Left ventricle myocardium superior (tissue), 1 donor: ENCODE results near the gene ARMH3. TPM values are rescaled to one million over a fixed set of nuclear protein-coding genes. Genes with fewer than 3 reads are reported as not detected.

Experiments used
- ATAC-seq: fragments of 200-7000 bp; cut with Tn5 transposase; one replicate; pipeline ENCODE4 v1.9.1; 2020; ENCODE audit warnings: mild to moderate bottlenecking, moderate library complexity
- DNase-seq: peaks from one replicate; pipeline ENCODE4 v3.0.0-alpha.2; 2020
- intact Hi-C: fragments of 100-400 bp; cut with micrococcal nuclease; formaldehyde crosslinking; loops from one replicate; pipeline ENCODE4 v1.11.0; 2022
- total RNA-seq: library from RNA; stranded (reverse); fragmentation: NEBNext Ultra II Directional; extraction: Animal tissue kit (Norgen Biotek cat#: 25700); gene quantifications from one replicate; pipeline ENCODE4 v1.2.1, GENCODE V29; 2021
- donor health status: DM: no; HTN: yes; CAD: no; lungs with severe emphysema.

The ARMH3 gene
- total RNA-seq, 1 donor from 2014 or later, result 49.0 TPM

- DNase-seq (no peak), ATAC-seq (no peak)
- intact Hi-C loops, result no loop called here
Measured at GRCh38 chr10:101827919-101828600, 227.9 kb downstream of the ARMH3 start.

GRCh38 chr10:101826852-101827434 lies 229.0 kb downstream of the ARMH3 start:
- intact Hi-C loops, result no loop called here
- DNase-seq (no peak), ATAC-seq (no peak)

GRCh38 chr10:101824736-101825135 lies 231.2 kb downstream of the ARMH3 start:
- DNase-seq (no peak), ATAC-seq (no peak)
- intact Hi-C loops, result no loop called here

- ATAC-seq, result peak; percentile 8
- DNase-seq, result no peak
- intact Hi-C loops, result no loop called here
Measured at GRCh38 chr10:101818872-101819633, 236.9 kb downstream of the ARMH3 start.

GRCh38 chr10:101818119-101818871 lies 237.7 kb downstream of the ARMH3 start, which contains the start of gene OGA:
TSS of gene OGA (minus strand) at chr10:101818444. CDS start at chr10:101818022, 422 bp downstream.
- ATAC-seq, result peak; percentile 92
- DNase-seq, result peak; percentile 98
- intact Hi-C loops, result no loop called here

- ATAC-seq (peak; percentile 55), DNase-seq (peak; percentile 93)
- intact Hi-C loops, result no loop called here
Measured at GRCh38 chr10:101817337-101818118, 238.4 kb downstream of the ARMH3 start.

- ATAC-seq (no peak), DNase-seq (no peak)
- intact Hi-C loops, result no loop called here
Measured at GRCh38 chr10:101816913-101817336, 239.0 kb downstream of the ARMH3 start.

- DNase-seq (no peak), ATAC-seq (no peak)
- intact Hi-C loops, result no loop called here
Measured at GRCh38 chr10:101816376-101816775, 239.6 kb downstream of the ARMH3 start.

- intact Hi-C loops, result no loop called here
Measured at GRCh38 chr10:101814466-101815071, 241.4 kb downstream of the ARMH3 start.

GRCh38 chr10:101812606-101813005 lies 243.4 kb downstream of the ARMH3 start:
- ATAC-seq, result peak; percentile 32
- no peak for DNase-seq
- intact Hi-C loops, result no loop called here

More at GRCh38 chr10:101814466-101815071, 241.4 kb downstream of the ARMH3 start:
- no peak for ATAC-seq
- no peak for DNase-seq

GRCh38 chr10:101807158-101807557 lies 248.8 kb downstream of the ARMH3 start:
- no peak for ATAC-seq
- intact Hi-C loops, result no loop called here
- no peak for DNase-seq

- DNase-seq (no peak), ATAC-seq (no peak)
- intact Hi-C loops, result no loop called here
Measured at GRCh38 chr10:101803511-101803910, 252.5 kb downstream of the ARMH3 start.

GRCh38 chr10:101797403-101798059 lies 258.4 kb downstream of the ARMH3 start:
- no peak for DNase-seq
- ATAC-seq, result no peak
- intact Hi-C loops, result no loop called here

Other genes starting within 250 kb of the ARMH3 start
- gene OGA, start 237.7 kb downstream of the ARMH3 start, total RNA-seq, result 79.8 TPM
- gene KCNIP2, start 212.4 kb downstream of the ARMH3 start, total RNA-seq, result 568 TPM
- 9.4 TPM for gene HPS6, start 9.2 kb upstream of the ARMH3 start, total RNA-seq
- 70.7 TPM for gene LDB1, start 64.2 kb upstream of the ARMH3 start, total RNA-seq
- gene PPRC1, start 76.9 kb upstream of the ARMH3 start, total RNA-seq, result 13.1 TPM
- gene NOLC1, start 96.2 kb upstream of the ARMH3 start, total RNA-seq, result 31.2 TPM
- gene ELOVL3, start 170.1 kb upstream of the ARMH3 start, total RNA-seq, result not detected
- gene PITX3, start 185.3 kb upstream of the ARMH3 start, total RNA-seq, result 1.1 TPM
- 41.7 TPM for gene GBF1, start 189.4 kb upstream of the ARMH3 start, total RNA-seq